Choroid plexus epithelial cell (primary cell): ENCODE measurements around the gene CPEB3.
"Not testable (repeated sequence)": the region's sequence is repeated elsewhere in the genome, so short reads cannot be mapped to it uniquely, and the experiment has no call there.

Experiments used
- DNase-seq: peaks from one replicate; pipeline ENCODE4 v3.0.0-alpha.2; 2010; ENCODE audit warnings: low read depth
- H3K4me3 ChIP-seq: 2 replicates; pipeline ENCODE4 v1.5.1; 2011; ENCODE audit warnings: low read depth, mild to moderate bottlenecking, control low read depth, low read length, moderate library complexity
- TF ChIP-seq, protein P1 (sequence below): conservative IDR thresholded peaks from 2 replicates; pipeline ENCODE4 v1.5.1; 2011; ENCODE audit warnings: low read depth, mild to moderate bottlenecking, control low read depth, inconsistent platforms, low read length, moderate library complexity

Gene CPEB3

DNA sequence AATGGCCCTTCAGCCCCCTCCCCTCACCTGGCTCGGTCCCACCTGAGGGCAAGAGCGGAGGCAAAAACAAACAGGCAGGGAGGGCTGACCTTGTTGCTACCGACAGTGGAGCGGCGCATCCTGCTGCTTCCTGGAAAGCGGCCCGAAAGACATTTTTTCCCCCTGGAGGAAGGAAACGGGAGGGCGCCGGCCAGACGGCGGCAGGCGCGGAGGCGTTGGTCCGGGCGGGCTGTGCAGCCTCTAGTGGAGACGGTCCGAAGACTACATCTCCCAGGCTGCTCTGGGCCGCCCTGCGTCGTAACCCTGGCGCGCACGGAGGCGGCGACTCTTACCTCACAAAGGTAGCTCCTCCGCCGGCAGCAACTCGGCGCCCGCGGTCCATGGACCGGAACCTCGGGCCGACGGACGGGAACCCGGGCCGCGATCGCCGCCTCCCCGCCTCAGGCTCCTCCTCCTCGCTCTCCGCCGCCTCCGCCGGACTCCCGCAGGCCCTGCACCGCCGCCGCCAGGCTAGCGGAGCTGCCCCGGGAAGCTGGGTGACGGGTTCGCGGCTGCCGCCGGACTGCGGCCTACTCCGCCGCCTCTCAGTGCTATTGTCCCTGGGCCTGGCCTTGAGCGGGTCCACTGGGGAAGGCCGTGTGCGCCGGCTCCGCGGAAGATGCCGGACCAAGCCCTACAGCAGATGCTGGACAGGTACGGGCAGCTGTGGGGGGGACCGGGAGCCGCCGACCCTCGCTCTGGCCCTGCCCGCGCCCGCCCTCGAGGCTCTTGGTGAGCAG is at the start of gene CPEB3, which contains the start of gene MARCHF5:
Gene CPEB3, minus strand, starts transcription at position 242 of the 779 bp plus-strand sequence. CDS start 50,728 bp downstream, outside the sequence.
Gene MARCHF5, plus strand, starts transcription at position 331 of the 779 bp plus-strand sequence. Its CDS starts 328 bp downstream, at position 659.
- peak; percentile 98 for DNase-seq
- H3K4me3 ChIP-seq: peak within 1 kb of the TSS; percentile 94
- TF ChIP-seq, protein P1, sequence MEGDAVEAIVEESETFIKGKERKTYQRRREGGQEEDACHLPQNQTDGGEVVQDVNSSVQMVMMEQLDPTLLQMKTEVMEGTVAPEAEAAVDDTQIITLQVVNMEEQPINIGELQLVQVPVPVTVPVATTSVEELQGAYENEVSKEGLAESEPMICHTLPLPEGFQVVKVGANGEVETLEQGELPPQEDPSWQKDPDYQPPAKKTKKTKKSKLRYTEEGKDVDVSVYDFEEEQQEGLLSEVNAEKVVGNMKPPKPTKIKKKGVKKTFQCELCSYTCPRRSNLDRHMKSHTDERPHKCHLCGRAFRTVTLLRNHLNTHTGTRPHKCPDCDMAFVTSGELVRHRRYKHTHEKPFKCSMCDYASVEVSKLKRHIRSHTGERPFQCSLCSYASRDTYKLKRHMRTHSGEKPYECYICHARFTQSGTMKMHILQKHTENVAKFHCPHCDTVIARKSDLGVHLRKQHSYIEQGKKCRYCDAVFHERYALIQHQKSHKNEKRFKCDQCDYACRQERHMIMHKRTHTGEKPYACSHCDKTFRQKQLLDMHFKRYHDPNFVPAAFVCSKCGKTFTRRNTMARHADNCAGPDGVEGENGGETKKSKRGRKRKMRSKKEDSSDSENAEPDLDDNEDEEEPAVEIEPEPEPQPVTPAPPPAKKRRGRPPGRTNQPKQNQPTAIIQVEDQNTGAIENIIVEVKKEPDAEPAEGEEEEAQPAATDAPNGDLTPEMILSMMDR: peak; percentile 79

- H3K4me3 ChIP-seq, DNase-seq: not testable (repeated sequence)
Observed at GRCh38 chr10:92329927-92330326, 39.0 kb upstream of the CPEB3 start.

DNA sequence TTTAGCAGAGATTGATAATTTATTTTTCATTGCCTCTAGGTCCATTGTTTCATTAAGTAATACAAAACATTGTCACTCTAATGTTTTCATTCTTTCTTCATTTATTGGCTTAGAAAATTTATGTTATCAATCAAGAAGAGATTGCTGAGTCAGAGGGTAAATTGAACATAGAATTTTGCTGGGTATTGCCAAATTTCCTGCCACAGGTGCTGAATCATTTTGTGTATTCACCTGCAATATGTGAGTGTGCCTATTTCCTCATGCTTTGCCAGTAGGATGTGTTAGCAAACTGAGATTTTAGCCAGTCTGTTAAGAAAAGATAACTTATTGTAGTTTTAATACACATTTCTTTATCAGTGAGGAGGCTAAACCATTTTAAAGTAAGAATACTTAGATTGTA is 38.1 kb upstream of the CPEB3 start:
- H3K4me3 ChIP-seq: no peak overlapping the region
- TF ChIP-seq, protein P1: no peak
- no peak for DNase-seq

- DNase-seq: no peak
- TF ChIP-seq, protein P1: no peak
- H3K4me3 ChIP-seq: no peak overlapping the region
Observed at GRCh38 chr10:92327445-92328433, 36.9 kb upstream of the CPEB3 start.

DNA sequence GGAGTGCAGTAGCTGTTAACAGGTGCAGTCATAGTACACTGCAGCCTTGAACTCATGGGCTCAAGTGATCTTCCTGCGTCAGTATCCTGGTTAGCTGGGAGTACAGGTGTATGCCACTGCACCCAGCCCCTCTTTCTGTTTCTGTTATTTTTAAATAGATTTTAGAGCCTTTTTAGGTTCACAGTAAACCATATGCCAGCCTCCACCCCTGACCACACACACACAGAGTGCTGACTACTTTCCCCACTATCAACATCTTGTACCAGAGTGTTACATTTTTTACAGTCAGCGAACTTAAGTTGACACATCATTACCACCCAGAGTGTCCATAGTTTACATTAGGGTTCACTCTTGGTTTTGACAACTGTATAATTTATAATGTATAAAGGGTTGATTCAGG is 32.2 kb upstream of the CPEB3 start:
- TF ChIP-seq, protein P1: no peak
- no peak overlapping the region for H3K4me3 ChIP-seq
- no peak for DNase-seq

GRCh38 chr10:92316610-92317009 is 25.7 kb upstream of the CPEB3 start:
- no peak for DNase-seq
- TF ChIP-seq, protein P1: no peak
- H3K4me3 ChIP-seq: no peak overlapping the region

GRCh38 chr10:92313750-92314149 is 22.9 kb upstream of the CPEB3 start:
- H3K4me3 ChIP-seq: no peak overlapping the region
- no peak for DNase-seq
- TF ChIP-seq, protein P1: no peak
